Liver (tissue), 3 donors: ENCODE measurements around the gene NPW.

Experiments used
- HNF4A ChIP-seq, 2 donors: conservative IDR thresholded peaks; 2 replicates each; pipeline ENCODE4 v1.6.1; 2016; ENCODE audit warnings: antibody characterized with exemption in 2 of 2, mild to moderate bottlenecking in 2 of 2
- JUND ChIP-seq, 2 donors: IDR thresholded peaks; 2 replicates each; pipeline ENCODE4 v1.6.1; 2016; ENCODE audit warnings: antibody characterized with exemption in 2 of 2
- TAF1 ChIP-seq: conservative IDR thresholded peaks from 2 replicates; pipeline ENCODE4 v1.6.1; 2016; ENCODE audit warnings: antibody characterized with exemption, mild to moderate bottlenecking
- TF ChIP-seq, protein P1 (sequence below): IDR thresholded peaks from 2 replicates; pipeline ENCODE4 v1.6.1; 2016; ENCODE audit warnings: antibody characterized with exemption, mild to moderate bottlenecking
- TF ChIP-seq, protein P2 (sequence below): fragments of 150-350 bp; IDR thresholded peaks from 2 replicates; pipeline ENCODE4 v1.5.1; 2017; ENCODE audit warnings: improper control_type of control experiment, low read depth, low read length; ENCODE audit not compliant: missing input control
- TF ChIP-seq, protein P3 (sequence below): IDR thresholded peaks from 2 replicates; pipeline ENCODE4 v1.6.1; 2016; ENCODE audit warnings: antibody characterized with exemption
- donor health status: healthy.
- donor health status: healthy.

DNA sequence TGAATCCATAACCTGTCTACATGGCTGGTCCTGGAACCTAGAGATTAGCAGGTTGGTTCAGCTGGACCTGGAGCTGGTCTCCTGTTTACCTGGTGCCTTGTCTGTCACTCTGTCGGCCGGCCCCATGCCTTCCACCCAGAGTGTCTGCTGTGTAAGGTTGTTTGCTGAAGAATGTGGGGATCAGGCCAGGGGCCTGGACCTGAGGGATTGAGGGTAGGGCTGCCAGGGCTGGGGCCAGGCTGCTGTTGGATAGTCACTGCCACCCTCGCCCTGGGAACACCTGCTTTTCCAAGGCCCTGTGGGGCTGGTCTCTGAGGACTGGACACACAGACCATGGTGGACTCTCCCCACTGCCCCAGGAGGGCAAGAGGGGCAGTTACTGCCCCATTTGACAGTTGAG lies 8.6 kb downstream of the NPW start:
- TF ChIP-seq, protein P1, sequence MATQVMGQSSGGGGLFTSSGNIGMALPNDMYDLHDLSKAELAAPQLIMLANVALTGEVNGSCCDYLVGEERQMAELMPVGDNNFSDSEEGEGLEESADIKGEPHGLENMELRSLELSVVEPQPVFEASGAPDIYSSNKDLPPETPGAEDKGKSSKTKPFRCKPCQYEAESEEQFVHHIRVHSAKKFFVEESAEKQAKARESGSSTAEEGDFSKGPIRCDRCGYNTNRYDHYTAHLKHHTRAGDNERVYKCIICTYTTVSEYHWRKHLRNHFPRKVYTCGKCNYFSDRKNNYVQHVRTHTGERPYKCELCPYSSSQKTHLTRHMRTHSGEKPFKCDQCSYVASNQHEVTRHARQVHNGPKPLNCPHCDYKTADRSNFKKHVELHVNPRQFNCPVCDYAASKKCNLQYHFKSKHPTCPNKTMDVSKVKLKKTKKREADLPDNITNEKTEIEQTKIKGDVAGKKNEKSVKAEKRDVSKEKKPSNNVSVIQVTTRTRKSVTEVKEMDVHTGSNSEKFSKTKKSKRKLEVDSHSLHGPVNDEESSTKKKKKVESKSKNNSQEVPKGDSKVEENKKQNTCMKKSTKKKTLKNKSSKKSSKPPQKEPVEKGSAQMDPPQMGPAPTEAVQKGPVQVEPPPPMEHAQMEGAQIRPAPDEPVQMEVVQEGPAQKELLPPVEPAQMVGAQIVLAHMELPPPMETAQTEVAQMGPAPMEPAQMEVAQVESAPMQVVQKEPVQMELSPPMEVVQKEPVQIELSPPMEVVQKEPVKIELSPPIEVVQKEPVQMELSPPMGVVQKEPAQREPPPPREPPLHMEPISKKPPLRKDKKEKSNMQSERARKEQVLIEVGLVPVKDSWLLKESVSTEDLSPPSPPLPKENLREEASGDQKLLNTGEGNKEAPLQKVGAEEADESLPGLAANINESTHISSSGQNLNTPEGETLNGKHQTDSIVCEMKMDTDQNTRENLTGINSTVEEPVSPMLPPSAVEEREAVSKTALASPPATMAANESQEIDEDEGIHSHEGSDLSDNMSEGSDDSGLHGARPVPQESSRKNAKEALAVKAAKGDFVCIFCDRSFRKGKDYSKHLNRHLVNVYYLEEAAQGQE: no peak
- TF ChIP-seq, protein P2, sequence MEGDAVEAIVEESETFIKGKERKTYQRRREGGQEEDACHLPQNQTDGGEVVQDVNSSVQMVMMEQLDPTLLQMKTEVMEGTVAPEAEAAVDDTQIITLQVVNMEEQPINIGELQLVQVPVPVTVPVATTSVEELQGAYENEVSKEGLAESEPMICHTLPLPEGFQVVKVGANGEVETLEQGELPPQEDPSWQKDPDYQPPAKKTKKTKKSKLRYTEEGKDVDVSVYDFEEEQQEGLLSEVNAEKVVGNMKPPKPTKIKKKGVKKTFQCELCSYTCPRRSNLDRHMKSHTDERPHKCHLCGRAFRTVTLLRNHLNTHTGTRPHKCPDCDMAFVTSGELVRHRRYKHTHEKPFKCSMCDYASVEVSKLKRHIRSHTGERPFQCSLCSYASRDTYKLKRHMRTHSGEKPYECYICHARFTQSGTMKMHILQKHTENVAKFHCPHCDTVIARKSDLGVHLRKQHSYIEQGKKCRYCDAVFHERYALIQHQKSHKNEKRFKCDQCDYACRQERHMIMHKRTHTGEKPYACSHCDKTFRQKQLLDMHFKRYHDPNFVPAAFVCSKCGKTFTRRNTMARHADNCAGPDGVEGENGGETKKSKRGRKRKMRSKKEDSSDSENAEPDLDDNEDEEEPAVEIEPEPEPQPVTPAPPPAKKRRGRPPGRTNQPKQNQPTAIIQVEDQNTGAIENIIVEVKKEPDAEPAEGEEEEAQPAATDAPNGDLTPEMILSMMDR: no peak
- TF ChIP-seq JUND (IDR thresholded peaks at IDR 0.05): no peak
- TF ChIP-seq, protein P3, sequence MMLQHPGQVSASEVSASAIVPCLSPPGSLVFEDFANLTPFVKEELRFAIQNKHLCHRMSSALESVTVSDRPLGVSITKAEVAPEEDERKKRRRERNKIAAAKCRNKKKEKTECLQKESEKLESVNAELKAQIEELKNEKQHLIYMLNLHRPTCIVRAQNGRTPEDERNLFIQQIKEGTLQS: no peak
- TF ChIP-seq TAF1: no peak
- no peak for TF ChIP-seq HNF4A (conservative IDR thresholded peaks at IDR 0.05)
